HG03064 (cell line): Measurements from ENCODE around the gene NAA25.

Experiments used
- ATAC-seq: cut with Tn5 transposase; IDR thresholded peaks from one replicate; pipeline ENCODE4 v1.9.1; 2021; ENCODE audit warnings: low read depth; ENCODE audit not compliant: unreplicated experiment

Gene NAA25

DNA sequence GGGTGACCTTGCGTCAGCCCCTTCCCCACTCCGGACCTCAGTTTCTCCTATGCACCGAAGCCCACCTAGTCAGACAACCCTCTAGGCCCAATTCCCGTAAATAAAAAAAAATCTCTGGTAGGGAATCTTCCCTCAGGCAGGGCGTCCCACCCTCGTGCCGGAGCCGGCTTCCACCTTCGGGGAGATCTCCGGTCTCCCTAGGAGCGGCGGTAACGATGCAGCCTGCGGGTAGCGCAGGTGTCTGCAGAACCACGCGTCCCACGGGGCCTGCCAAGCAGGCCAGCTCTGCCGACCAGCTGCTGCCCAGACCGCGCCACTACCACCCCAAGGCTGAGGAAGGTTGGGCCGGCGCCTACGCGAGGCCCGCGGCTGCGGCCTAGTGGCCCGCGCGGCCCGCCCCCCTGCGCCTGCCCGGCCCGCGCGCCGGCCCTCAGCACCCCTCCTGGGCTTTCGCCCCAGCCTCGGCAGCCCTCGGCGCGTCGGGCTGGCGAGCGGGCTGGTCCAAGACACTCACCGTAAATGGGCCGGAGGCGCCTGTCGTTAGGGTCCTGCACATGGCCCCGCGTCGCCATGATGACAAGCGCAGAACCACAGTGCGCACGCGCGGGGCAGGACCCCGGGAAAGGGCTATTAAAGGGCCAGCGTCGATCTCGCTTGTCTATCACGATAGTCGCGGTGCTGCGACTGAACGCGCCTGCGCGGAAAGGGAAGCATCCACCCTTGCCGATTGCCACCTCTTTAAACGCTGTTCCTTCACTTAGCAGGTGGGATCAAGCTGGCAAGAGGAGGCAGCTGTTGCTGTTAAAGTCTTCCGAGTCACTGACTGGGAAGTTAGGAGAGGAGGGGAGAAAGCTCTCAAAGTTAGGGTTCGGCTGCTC lies at the start of gene NAA25:
Gene NAA25, minus strand, starts transcription at position 582 of the 878 bp plus-strand sequence. Its CDS starts 10 bp downstream, at position 572.
- ATAC-seq: peak; percentile 63

DNA sequence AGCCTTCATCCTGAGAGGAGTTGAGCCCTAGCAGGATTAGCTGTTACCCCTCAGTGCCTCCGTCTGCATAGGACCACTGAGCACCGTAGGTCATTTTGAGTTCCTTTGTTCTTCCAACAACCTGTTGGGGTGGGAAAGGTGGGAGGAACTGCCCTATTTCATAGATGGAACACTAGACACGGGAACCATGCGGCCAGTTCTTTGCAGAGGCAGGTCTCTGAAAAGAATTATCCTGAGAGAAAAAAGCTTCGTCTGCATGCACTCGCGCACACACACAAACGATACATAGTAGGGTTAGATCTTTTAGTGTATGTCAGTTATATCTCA lies 45.3 kb upstream of the NAA25 start:
- no peak for ATAC-seq

DNA sequence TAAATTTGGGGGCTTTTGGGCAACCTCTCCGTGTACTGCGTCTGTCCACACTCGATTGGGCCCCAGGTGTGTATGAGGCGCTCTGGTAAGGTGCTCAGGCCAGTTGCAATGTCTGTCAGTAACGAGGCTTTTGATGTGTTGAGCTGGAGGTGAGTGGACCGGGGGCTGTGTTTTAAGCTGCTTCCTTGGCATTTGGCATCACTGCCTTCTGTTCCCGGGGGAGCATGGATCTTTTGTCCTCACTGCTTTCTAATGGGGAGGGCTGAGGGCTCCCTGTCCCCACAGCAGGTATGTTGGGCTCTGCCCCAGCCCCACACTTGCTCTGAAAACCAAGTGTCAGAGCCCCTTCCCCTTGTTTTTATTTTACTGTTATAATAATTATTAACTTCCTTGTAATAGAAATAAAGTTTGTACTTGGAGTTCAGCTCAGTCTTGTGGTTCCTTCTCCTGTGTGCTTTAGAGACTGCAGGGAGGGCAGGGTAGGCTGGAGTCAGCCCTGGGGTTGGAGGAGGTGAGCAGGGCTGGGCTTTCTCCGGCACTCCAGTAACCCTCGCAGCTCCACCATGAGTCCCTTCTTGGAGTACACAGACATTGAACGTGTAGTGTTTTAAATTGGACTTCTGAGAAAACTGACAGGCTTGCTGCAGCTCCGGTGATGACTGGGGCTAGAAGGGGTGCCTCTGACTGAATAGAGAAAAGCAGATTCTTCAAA lies 44.8 kb upstream of the NAA25 start:
- no peak for ATAC-seq

DNA sequence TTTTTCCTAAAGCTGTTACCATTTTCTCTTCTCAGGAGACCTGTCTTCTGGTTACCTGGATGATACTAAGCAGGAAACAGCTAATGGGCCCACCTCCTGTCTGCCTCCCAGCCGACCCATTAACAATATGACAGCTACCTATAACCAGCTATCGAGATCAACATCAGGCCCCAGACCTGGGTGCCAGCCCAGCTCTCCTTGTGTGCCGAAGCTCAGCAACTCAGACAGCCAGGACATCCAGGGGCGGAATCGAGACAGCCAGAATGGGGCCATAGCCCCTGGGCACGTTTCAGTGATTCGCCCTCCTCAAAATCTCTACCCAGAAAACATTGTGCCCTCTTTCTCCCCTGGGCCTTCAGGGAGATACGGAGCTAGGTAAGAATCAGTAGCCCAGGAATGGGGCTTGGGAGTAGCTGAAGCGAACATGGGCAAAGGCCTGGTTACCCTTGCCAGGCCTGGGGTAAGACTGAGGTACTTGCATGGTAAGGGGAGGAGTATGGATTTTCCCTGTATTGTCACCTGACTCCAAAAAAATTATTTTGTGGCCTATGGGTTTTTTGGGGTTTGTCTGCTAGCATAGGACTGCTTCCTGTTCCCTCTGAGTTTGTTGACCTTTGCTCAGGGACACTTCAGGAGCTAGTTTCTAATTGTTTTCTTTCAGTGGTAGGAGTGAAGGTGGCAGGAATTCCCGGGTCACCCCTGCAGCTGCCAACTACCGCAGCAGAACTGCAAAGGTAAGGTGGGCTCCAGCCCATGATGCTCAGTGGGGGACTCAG lies 43.4 kb upstream of the NAA25 start:
- no peak for ATAC-seq

DNA sequence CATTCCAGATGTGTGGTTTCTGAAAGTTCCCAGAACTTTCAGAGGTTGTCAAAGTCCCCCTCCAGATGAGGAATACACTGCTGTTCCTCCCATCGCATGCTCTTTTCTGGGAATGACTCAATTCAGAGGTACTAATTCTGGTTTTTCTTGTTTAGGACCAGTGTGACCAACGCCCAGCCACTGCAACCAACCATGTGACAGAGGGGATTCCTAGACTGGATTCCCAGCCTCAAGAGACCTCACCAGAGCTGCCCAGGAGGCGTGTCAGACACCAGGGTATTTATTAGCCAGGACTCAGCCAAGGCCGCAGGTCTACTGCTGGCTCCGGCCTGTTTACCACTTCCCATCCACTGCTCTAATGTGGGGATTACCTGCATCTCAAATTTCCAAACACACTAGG lies 41.0 kb upstream of the NAA25 start:
- ATAC-seq: no peak

DNA sequence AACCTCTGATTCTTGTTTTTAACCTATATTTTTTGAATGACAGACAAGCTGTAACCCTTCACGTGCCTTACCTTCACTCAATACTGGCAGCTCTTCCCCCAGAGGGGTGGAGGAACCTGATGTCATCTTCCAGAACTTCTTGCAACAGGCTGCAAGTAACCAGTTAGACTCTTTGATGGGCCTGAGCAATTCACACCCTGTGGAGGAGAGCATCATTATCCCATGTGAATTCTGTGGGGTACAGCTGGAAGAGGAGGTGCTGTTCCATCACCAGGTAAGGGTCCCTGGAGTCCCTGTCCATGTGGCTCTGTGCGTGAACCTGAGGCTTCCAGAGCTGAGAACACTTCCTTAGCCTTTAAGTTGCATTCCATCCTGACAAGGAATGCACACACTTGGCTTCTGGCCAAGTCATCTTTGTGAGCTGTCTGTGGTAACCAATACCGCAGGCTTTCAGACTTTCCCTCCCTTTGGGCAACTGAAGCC lies 39.5 kb upstream of the NAA25 start:
- no peak for ATAC-seq

DNA sequence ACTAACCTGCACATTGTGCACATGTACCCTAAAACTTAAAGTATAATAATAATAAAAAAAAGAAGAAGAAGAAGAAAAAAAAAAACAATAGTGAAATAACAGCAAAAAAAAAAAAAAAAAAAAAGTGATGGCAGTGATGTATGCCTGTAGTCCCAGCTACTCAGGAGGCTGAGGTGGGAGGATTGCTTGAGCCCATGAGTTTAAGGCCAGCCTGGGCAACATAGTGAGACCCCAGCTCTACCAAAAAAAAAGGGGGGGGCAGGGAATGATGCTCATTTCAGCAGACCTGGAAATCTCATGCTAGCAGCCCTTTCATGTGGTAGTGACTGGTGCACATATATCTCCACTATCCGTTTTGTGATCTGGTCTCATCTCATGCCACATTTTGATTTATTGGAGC lies 37.5 kb upstream of the NAA25 start:
- ATAC-seq: no peak

DNA sequence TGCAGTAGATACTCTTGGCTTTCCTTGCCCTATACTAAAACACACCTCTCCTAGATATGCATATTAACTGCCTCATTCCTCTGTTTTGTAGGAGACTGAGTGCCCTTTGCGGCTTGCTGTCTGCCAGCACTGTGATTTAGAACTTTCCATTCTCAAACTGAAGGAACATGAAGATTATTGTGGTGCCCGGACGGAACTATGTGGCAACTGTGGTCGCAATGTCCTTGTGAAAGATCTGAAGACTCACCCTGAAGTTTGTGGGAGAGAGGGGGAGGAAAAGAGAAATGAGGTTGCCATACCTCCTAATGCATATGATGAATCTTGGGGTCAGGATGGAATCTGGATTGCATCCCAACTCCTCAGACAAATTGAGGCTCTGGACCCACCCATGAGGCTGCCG lies 32.1 kb upstream of the NAA25 start:
- no peak for ATAC-seq

DNA sequence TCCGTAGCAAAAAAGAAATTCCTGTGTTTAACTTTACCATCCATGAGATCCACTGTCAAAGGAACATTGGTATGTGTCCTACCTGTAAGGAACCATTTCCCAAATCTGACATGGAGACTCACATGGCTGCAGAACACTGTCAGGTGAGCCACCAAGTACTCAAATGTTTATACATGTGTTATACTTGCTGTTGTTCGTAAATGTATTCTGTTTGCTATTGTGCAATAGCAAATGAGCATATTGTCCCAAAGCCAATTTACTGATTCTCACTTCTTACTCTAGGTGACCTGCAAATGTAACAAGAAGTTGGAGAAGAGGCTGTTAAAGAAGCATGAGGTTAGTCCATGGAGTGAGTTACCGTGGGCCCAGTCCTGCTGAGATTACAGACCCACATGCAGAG lies 26.1 kb upstream of the NAA25 start:
- ATAC-seq: no peak

DNA sequence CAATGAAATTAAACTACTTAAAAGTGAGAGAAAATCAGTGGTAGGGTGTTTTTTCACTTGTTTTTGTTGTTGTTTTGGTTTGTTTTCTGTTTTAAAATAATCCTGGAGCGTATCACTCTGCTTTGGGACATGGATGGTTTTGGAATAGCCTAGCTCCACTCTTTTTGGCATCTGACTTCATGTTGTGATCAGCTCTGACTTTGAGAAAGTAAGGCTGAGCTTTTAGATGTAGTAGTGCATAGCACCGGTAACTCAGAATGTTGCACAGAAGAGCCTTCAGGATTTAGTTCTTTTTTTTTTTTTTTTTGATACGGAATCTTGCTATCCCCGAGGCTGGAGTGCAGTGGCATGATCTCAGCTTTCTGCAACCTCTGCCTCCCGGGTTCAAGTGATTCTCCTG lies 24.8 kb upstream of the NAA25 start:
- ATAC-seq: no peak

DNA sequence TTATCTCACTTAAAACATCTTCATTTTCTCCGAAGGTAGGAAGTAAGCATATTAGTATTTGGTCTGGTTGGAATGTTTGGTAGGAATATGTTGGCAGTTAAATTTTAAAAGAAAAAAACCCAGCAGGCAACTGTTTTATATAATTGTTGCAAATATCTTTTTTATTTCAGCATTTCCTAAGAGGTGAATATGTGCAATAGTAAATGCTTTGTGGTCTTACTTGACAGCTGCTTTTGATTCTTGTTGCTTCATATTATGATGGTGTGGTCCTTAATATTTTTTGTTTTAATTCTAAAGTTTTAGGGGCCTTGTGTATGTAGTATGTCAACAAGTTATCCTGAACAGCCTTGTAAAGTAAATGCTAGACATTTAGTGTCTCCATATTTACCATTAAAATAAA lies 23.1 kb upstream of the NAA25 start:
- no peak for ATAC-seq

DNA sequence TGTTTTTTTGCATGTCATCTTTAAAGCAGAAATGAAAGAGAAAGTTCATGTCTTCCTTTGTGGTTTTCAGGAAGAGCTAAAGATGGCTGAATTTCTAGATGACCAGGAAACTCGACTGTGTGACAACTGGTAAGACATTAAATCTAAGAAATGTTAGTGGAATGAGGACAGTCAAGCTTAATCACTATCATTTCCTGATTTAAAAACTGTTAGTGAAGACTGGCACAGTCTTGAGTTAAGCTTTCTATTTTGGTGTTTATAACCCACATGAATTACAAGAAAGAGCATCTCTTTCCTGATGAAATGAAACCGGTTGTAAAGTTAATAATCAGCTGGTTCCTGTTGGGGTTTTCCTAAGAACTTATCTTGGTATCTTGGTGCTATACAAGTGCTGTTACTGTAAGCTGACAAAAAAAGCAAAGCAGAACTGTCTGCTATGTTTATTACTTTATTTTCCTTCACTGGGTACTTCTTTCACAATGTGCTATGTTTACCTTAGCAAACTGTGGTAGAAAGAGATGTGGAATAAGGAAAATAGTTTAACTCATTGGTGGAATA lies 21.9 kb upstream of the NAA25 start:
- ATAC-seq: peak; percentile 60

DNA sequence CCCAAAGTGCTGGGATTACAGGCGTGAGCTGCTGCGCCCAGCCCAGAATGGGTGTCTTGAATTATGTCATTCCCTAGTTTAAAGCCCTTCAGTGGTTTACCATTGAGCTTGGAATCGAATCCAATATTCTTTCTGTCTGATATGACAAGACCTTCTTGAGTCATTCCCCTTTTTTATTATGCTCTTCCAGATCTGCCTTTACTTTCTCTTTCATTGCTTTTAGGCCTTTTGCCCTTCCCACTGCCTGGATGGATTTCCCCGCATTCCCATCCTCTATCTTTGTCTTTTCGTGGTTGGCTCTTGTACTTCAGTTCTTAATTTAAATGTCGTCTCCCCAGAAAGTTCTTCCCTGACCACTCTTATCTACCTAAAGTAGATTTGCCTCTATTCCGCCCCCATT lies 18.3 kb upstream of the NAA25 start:
- ATAC-seq: no peak

DNA sequence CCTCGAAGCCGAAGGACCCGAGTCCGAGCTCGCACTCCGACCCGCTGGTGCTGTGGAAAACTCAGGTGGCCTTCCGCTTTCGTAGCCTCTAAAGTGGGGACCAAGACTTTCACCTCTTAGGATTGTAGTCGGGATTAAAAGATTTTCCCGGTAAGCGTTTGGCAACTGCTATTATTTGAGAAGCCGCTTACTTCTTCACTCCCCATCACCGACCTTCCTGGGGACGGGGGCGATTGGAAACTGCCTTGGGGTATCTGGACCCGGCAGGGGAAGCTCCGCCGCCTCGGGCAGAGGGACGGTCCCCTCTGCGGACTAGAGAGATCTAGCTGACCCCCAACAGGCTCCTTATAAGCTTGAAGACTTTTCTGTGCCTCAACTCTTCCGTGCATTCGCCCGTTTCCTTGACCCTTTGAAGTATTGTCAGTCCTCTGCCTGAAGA lies 17.4 kb upstream of the NAA25 start:
- ATAC-seq: no peak

DNA sequence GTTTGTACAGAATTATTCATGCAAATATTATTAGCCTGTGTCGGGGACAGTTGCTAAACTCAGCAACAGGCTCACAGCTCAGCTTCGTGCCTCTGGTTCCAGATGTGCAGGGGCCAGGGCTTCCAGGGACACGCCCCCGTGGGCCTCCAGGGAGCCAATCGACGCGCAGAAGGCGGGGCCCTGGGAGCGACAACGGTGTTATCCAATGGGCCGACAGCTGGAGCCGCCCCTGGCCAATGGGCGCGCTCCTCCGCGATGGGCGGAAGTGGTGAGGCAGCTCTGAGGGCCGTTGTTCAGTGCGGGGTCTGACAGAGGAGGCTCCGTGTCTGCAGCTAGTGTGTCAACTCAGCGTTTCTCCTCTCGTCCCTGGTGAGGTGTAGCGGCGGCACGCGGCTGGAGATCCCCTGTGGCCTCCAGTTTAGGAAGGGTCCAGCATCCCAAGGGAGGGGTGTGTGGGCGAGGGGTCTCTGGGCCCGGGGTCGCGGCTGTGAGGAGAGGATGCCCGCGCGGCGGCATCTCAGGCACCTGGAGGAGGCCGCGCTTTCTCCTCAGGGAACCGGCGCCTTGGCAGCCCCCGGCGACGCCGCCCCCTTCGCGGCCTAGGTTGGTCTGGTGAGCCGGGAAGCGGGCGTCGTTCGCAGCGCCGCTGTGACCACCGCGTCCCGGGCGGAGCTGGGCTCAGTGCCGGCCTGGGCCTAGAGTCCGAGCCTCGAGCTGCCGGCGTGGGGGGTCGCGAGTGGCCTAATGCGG lies 16.8 kb upstream of the NAA25 start, which contains the start of gene TRAFD1:
Gene TRAFD1, plus strand, starts transcription at position 311 of the 750 bp plus-strand sequence. CDS start 4,963 bp downstream, outside the sequence.
- ATAC-seq: peak; percentile 97

DNA sequence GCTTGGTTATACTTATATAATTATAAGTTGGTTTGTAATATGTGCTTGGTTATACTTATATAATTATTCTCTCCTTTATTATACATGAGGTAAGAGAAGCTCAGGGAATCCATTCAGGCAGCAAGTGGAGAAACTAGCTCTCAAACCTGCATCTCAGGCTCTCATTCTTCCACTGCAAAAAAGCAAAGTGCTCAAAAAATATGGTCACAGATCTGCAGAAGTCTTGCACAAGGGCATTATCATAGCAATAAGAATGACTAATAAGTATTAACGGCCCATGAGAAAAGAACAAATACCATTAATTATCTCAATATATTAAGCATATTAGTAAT lies 16.3 kb upstream of the NAA25 start:
- ATAC-seq: no peak

DNA sequence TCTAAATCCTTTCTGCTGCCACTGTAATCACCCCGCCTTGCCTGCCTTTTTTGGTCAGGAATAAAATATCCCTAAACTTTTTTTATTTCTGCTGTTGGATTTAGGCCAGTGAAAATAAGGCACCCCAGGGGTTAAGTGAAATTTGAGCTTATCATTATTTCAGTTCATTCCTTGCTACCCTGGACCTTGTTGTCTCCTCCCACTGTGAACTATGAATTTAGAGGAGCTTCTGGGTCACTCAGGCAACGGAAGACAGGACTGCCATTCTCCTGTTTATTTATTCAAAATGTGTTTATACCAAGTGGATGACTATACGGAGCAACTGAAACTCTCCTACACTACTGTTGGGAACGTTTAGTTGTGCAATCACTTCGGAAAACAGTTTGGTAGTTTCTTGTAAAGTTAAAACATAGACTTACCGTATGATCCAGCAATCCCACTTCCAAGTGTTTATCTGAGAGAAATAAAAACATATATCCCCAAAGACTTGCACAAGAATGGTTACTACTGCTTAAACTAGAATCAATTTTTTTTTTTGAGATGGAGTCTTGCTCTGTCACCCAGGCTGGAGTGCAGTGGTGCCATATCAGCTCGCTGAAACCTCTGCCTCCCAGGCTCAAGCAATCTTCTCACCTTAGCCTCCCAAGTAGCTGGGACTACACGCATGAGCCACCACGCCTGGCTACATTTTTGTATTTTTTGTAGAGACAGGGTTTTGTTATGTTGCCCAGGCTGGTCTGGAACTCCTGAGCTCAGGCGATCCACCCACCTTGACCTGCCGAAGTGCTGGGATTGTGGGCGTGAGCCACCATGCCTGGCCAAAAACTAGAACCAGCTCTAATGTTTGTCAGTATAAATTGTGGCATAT lies 14.5 kb upstream of the NAA25 start:
- no peak for ATAC-seq

DNA sequence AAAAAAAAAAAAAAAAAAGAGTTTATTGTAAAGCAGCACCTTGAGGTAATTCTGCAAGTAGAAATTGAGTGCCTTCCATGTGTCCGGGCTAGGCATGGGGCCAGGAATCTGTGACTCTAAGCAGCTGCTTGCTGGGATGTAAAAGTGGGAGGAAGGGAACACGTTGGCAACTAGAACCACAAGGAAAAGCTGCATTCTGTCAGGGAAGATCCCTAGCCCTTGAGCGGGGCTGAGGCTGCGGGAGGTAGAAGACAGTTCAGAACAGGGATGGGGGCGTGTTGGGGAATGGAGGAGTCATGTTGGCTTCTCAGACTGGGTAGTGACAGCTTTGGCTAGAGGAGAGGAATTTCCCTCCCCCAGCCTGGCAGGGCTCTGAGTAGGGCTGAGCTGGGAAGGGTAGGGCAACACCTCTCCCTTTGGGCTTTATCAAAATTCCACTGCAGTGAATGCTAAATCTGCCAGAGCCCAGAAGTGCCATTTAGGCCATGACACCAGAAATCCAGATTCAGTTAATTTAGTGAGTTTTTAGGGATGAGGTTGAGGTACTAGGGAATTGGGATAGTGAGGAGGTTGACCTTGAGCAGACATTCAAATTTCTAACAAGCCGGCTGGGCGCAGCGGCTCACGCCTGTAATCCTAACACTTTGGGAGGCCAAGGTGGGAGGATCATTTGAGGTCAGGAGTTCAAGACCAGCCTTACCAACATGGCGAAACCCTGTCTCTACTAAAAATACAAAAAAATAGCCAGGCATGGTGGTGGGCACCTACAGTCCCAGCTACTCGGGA lies 13.4 kb upstream of the NAA25 start:
- no peak for ATAC-seq
